ENCODE measurements around the gene MTM1.

MTM1 gene

GRCh38 chrX:150664290-150664689 lies 95.9 kb downstream of the MTM1 start:
- peak overlapping the region; percentile 87 for H3K27ac ChIP-seq
- no peak for TF ChIP-seq CTCF (conservative IDR thresholded peaks at IDR 0.05)

- peak overlapping the region; percentile 16 for H3K27ac ChIP-seq
- no peak for TF ChIP-seq CTCF (conservative IDR thresholded peaks at IDR 0.05)
Measured at GRCh38 chrX:150676221-150676620, 107.8 kb downstream of the MTM1 start.

- peak; percentile 84 for TF ChIP-seq CTCF (conservative IDR thresholded peaks at IDR 0.05)
- no peak overlapping the region for H3K27ac ChIP-seq
Measured at GRCh38 chrX:150680974-150681373, 112.6 kb downstream of the MTM1 start.

GRCh38 chrX:150683112-150683511 lies 114.7 kb downstream of the MTM1 start:
- TF ChIP-seq CTCF (conservative IDR thresholded peaks at IDR 0.05): no peak
- no peak overlapping the region for H3K27ac ChIP-seq

- peak; percentile 71 for TF ChIP-seq CTCF (conservative IDR thresholded peaks at IDR 0.05)
- no peak overlapping the region for H3K27ac ChIP-seq
Measured at GRCh38 chrX:150683536-150684146, 115.2 kb downstream of the MTM1 start.

- no peak overlapping the region for H3K27ac ChIP-seq
Measured at GRCh38 chrX:150688911-150689451, 120.6 kb downstream of the MTM1 start.

GRCh38 chrX:150690126-150690525 lies 121.7 kb downstream of the MTM1 start:
- no peak for TF ChIP-seq CTCF (conservative IDR thresholded peaks at IDR 0.05)
- H3K27ac ChIP-seq: no peak overlapping the region

More at GRCh38 chrX:150688911-150689451, 120.6 kb downstream of the MTM1 start:
- no peak for TF ChIP-seq CTCF (conservative IDR thresholded peaks at IDR 0.05)
